Fibroblast of skin of left biceps (primary cell): ENCODE data around the gene INPPL1.

Experiments
- DNase-seq, 2 experiments: peaks; one replicate each; pipeline ENCODE4 v3.0.0-alpha.2; 2013; ENCODE audit warnings: low read depth in 2 of 2

The INPPL1 gene

GRCh38 chr11:72280037-72280436, 55.5 kb downstream of the INPPL1 start:
- no peak for DNase-seq

- DNase-seq, result no peak
These were observed 56.3 kb downstream of the INPPL1 start for GRCh38 chr11:72280726-72281315.

GRCh38 chr11:72283947-72284346, 59.4 kb downstream of the INPPL1 start:
- no peak for DNase-seq

GRCh38 chr11:72287293-72287692, 62.7 kb downstream of the INPPL1 start:
- no peak for DNase-seq
